AG09309 (cell line): ENCODE measurements around the gene ADAT3.
"Not testable (repeated sequence)": the region's sequence is repeated elsewhere in the genome, so short reads cannot be mapped to it uniquely, and the experiment has no call there.

Experiments used
- DNase-seq: peaks from one replicate; pipeline ENCODE4 v3.0.0-alpha.2; 2010; ENCODE audit warnings: low read depth
- H3K4me3 ChIP-seq: 2 replicates; pipeline ENCODE4 v1.5.1; 2011; ENCODE audit warnings: mild to moderate bottlenecking, low read depth, low read length, moderate library complexity; ENCODE audit not compliant: control insufficient read depth
- CTCF ChIP-seq: IDR thresholded peaks from 2 replicates; pipeline ENCODE4 v1.5.1; 2011; ENCODE audit warnings: mild to moderate bottlenecking, low read depth, low read length, inconsistent platforms; ENCODE audit not compliant: insufficient read depth, control insufficient read depth; ENCODE audit errors: missing control alignments

Gene ADAT3

GRCh38 chr19:1875646-1876495 is 29.3 kb upstream of the ADAT3 start:
- no peak for DNase-seq
- H3K4me3 ChIP-seq, result peak overlapping the region; percentile 98
- TF ChIP-seq CTCF, result no peak

GRCh38 chr19:1876496-1877279 is 28.5 kb upstream of the ADAT3 start:
- peak; percentile 22 for TF ChIP-seq CTCF
- peak overlapping the region; percentile 98 for H3K4me3 ChIP-seq
- DNase-seq, result not testable (repeated sequence)

- H3K4me3 ChIP-seq, DNase-seq: not testable (repeated sequence)
Measured at GRCh38 chr19:1877280-1877660, 27.9 kb upstream of the ADAT3 start.

- not testable (repeated sequence) for H3K4me3 ChIP-seq, DNase-seq
Measured at GRCh38 chr19:1878583-1878982, 26.6 kb upstream of the ADAT3 start.

- H3K4me3 ChIP-seq, DNase-seq: not testable (repeated sequence)
Measured at GRCh38 chr19:1879982-1880381, 25.2 kb upstream of the ADAT3 start.

GRCh38 chr19:1880611-1881392 is 24.4 kb upstream of the ADAT3 start:
- no peak for DNase-seq
- no peak for TF ChIP-seq CTCF
- no peak overlapping the region for H3K4me3 ChIP-seq

GRCh38 chr19:1881393-1882088 is 23.7 kb upstream of the ADAT3 start:
- H3K4me3 ChIP-seq, DNase-seq: not testable (repeated sequence)

- H3K4me3 ChIP-seq, result no peak overlapping the region
- DNase-seq, result no peak
- no peak for TF ChIP-seq CTCF
Measured at GRCh38 chr19:1882089-1882785, 23.0 kb upstream of the ADAT3 start.
